ENCODE data around the gene AGBL4. TPM values are rescaled to one million over a fixed set of nuclear protein-coding genes. Genes with fewer than 3 reads are reported as not detected.

AGBL4 gene
- total and polyA plus RNA-seq, 9 of the 15 experiments (the other 6 are each of a cell fraction or from before 2014, with no cell fraction given) = 0.11 TPM; not detected in 7

DNA sequence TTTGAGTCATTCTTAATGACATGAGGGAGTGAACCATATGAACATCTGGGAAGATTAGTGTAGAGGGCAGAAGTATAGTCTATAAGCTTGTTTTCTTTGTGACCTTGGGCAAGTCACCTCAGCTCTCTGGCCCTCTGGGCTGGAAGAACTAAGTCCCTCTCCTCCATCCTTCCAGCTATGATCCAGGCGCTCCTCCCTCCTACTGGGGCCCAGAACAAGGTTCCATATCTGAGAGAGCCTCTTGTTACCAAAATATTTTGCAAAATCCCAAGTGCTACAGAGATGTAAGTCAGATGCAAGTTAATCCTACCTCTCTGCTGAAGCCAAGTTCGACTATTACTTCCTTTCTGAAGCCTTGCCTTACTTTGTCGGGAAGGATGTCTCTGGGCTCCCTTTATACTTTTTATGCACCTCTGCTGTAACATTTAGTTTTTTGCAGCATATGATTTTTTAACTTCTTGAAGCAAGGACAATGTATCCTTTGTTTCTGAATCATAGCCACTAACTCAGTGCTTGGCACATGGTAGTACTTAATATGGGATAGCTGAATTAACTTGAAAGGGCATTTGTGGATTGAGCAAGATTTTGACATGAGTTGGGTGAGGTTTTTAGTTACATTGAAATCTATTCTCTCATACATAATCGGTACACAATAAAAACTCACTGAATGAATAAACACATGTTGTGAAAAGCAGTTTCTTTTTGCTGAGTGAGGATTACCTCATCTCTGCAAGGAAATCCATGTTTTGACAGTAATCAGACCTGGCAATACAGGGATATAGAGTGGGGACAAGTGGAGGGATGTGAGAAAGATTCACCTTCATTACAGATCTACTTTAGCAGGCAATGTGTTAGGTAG is 1192.4 kb downstream of the AGBL4 start:
- CTCF ChIA-PET (ENCODE audit: low intra/inter-chr PET ratio) = no interaction called here
- Histone ChIP-seq H3K9me3 (replicated peaks; ENCODE audit: control insufficient read depth, insufficient read depth, low read depth, low read length) (no peaks in the 10 kb centered on the region; the same call in 1 of the 2 replicates), H3K9ac (ENCODE audit: insufficient read depth in 1 of 2, low read depth in 2 of 2, low read length in 2 of 2) (no peak overlapping the region), H4K20me1 (replicated peaks; ENCODE audit: control insufficient read depth, insufficient read depth, low read length) (no peaks in the 10 kb centered on the region), H3K4me3 (no peak overlapping the region), H3K79me2 (ENCODE audit: control insufficient read depth, insufficient read depth, low read length) (no peaks in the 10 kb centered on the region), H2AFZ (ENCODE audit: low read depth, low read length) (no peak overlapping the region), H3K27me3 (ENCODE audit: control insufficient read depth in 2 of 2, insufficient read depth in 2 of 2, low read length in 2 of 2) (no peaks in the 10 kb centered on the region), H3K27ac (ENCODE audit: extremely low read depth, low read depth, low read length) (no peak overlapping the region), H3K4me1 (replicated peaks in 1 of 2; ENCODE audit: control insufficient read depth in 2 of 2, insufficient read depth in 2 of 2, low read length in 2 of 2) (no peaks in the 10 kb centered on the region), H3K9me1 (ENCODE audit: control insufficient read depth, insufficient read depth, low read length) (no peaks in the 10 kb centered on the region), H3K36me3 (ENCODE audit: control insufficient read depth, insufficient read depth, low read length) (no peaks in the 10 kb centered on the region), H3K4me2 (ENCODE audit: insufficient read depth, low read length) (no peak overlapping the region)
- no TSS peak for BruUV-seq (replicated peaks)
- TF ChIP-seq PTRF (tag; IDR thresholded peaks at IDR 0.05) = no peak
- no peak for TF ChIP-seq ZNF165 (CRISPR knock-in tag; IDR thresholded peaks at IDR 0.05; ENCODE audit: borderline replicate concordance)
- TF ChIP-seq SLC30A9 (CRISPR knock-in tag; IDR thresholded peaks at IDR 0.05) = no peak
- TF ChIP-seq YBX1 (IDR thresholded peaks at IDR 0.05) = no peak
- no peak for TF ChIP-seq ZNF77 (CRISPR knock-in tag; IDR thresholded peaks at IDR 0.05)
- no peak for TF ChIP-seq ZNF384 (IDR thresholded peaks at IDR 0.05; ENCODE audit: low read depth, low read length)
- no peak for TF ChIP-seq ZNF224 (CRISPR knock-in tag; IDR thresholded peaks at IDR 0.05)
- TF ChIP-seq ZBTB17 (CRISPR knock-in tag; IDR thresholded peaks at IDR 0.05) = no peak
- TF ChIP-seq U2AF2 (optimal IDR thresholded peaks at IDR 0.05; ENCODE audit: low read depth, low read length) = no peak
- TF ChIP-seq HDAC6 (IDR thresholded peaks at IDR 0.05; ENCODE audit: low read depth, low read length) = no peak
- TF ChIP-seq SAFB (IDR thresholded peaks at IDR 0.05; ENCODE audit: borderline replicate concordance, low read depth, low read length) = no peak
- no peak for TF ChIP-seq ZNF695 (CRISPR knock-in tag; IDR thresholded peaks at IDR 0.05)
- in situ Hi-C loops (cut with MboI) = no loop called here
- ATAC-seq (no peak), FAIRE-seq (no peak), DNase-seq (ENCODE audit: extremely low read depth in 1 of 4, low spot score in 3 of 4) (no peak)
- POLR2A ChIA-PET = no interaction called here
- 1% methylated on average over 4 of the region's 4 CpGs for WGBS (ENCODE audit: insufficient coverage, low coverage, missing lambda C conversion rate)
- intact Hi-C loops (cut with micrococcal nuclease) = no loop called here
